Neuron (in vitro differentiated cells): ENCODE measurements around the gene AKR1C1.
"Not testable (repeated sequence)": the region's sequence is repeated elsewhere in the genome, so short reads cannot be mapped to it uniquely, and the experiment has no call there.

Experiments
- H2AFZ ChIP-seq: one replicate; pipeline ENCODE4 v1.6.1; 2013; ENCODE audit warnings: low read depth, mild to moderate bottlenecking, inconsistent platforms, low read length, moderate library complexity
- H3K27me3 ChIP-seq: one replicate; pipeline ENCODE4 v1.6.1; 2013; ENCODE audit warnings: low read length; ENCODE audit not compliant: insufficient read depth
- H3K36me3 ChIP-seq: one replicate; pipeline ENCODE4 v1.6.1; 2013; ENCODE audit warnings: low read length; ENCODE audit not compliant: insufficient read depth
- H3K4me1 ChIP-seq: one replicate; pipeline ENCODE4 v1.6.1; 2013; ENCODE audit warnings: low read length; ENCODE audit not compliant: insufficient read depth
- H3K4me3 ChIP-seq: 2 replicates; pipeline ENCODE4 v1.5.1; 2013; ENCODE audit warnings: mild to moderate bottlenecking, low read length, moderate library complexity
- H3K9me3 ChIP-seq: one replicate; pipeline ENCODE4 v1.6.1; 2013; ENCODE audit warnings: low read length

AKR1C1 gene

GRCh38 chr10:4941540-4942330 is 21.5 kb upstream of the AKR1C1 start:
- Histone ChIP-seq H3K36me3 (no peaks in the 10 kb centered on the region), H3K4me1 (no peaks in the 10 kb centered on the region), H3K9me3 (no peaks in the 10 kb centered on the region), H3K27me3 (no peaks in the 10 kb centered on the region), H2AFZ (no peak overlapping the region), H3K4me3 (no peak overlapping the region)

- not testable (repeated sequence) for H3K4me3 ChIP-seq, H3K36me3 ChIP-seq, H3K27me3 ChIP-seq, H2AFZ ChIP-seq, H3K4me1 ChIP-seq, H3K9me3 ChIP-seq
Measured at GRCh38 chr10:4942931-4943330, 20.3 kb upstream of the AKR1C1 start.

GRCh38 chr10:4943416-4943815 is 19.8 kb upstream of the AKR1C1 start:
- H3K4me1 ChIP-seq, H3K36me3 ChIP-seq, H3K9me3 ChIP-seq, H3K27me3 ChIP-seq, H2AFZ ChIP-seq, H3K4me3 ChIP-seq: not testable (repeated sequence)

GRCh38 chr10:4943821-4944220 is 19.4 kb upstream of the AKR1C1 start:
- Histone ChIP-seq H3K36me3 (no peaks in the 10 kb centered on the region), H3K9me3 (no peaks in the 10 kb centered on the region), H3K4me1 (no peaks in the 10 kb centered on the region), H2AFZ (no peak overlapping the region), H3K27me3 (no peaks in the 10 kb centered on the region), H3K4me3 (no peak overlapping the region)

DNA sequence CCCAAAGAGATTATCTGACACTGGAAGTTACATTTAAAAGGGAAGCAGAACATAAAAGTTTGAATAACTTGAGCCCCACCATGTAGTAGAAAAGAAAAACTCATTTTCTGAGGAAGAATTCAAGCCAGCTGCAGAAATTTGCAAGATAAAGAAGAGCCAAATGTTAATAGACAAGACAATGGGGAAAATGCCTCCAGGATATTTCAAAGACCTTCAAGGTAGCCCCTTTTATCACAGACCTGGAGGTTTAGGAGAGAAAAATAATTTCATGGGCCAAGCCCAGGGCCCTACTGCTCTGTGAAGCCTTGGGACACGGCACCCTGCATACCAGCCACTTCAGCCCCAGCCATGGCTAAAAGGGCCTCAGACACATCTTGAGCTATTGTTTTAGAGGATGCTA is 18.4 kb upstream of the AKR1C1 start:
- H3K36me3 ChIP-seq: no peaks in the 10 kb centered on the region
- H3K27me3 ChIP-seq: no peaks in the 10 kb centered on the region
- no peaks in the 10 kb centered on the region for H3K4me1 ChIP-seq
- no peak overlapping the region for H3K4me3 ChIP-seq
- no peak overlapping the region for H2AFZ ChIP-seq
- no peaks in the 10 kb centered on the region for H3K9me3 ChIP-seq

- H3K4me1 ChIP-seq: no peaks in the 10 kb centered on the region
- no peaks in the 10 kb centered on the region for H3K27me3 ChIP-seq
- no peak overlapping the region for H2AFZ ChIP-seq
- no peak overlapping the region for H3K4me3 ChIP-seq
- H3K36me3 ChIP-seq: no peaks in the 10 kb centered on the region
- H3K9me3 ChIP-seq: no peaks in the 10 kb centered on the region
Measured at GRCh38 chr10:4945766-4946717, 17.2 kb upstream of the AKR1C1 start.

DNA sequence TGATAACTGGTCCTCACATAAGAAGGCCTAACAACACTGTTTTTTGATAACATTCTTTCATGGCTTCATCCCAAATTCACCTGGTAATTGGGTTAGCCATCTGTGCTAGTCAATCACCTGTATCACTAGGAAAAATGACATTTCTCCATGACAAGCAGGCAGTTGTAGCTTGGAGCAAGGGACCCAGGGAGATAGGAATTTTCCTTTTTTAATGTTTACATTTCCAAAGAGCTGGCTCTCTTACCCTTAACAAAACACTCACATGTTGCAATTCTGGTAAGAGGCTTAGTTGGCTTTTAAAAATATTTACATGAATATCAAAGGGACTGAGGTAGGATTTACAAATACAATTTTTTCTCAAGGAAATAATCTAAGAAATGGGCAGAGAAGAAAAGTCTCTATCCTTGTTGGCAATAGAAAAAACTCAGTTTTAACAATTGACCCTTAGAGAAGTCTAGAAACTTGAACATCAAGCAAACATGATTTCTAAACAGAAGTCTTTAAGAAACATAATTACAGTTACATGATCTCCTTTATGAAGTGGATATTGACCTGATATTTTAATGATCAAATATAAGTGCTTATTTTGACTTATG is 16.1 kb upstream of the AKR1C1 start:
- H3K4me3 ChIP-seq: no peak overlapping the region

DNA sequence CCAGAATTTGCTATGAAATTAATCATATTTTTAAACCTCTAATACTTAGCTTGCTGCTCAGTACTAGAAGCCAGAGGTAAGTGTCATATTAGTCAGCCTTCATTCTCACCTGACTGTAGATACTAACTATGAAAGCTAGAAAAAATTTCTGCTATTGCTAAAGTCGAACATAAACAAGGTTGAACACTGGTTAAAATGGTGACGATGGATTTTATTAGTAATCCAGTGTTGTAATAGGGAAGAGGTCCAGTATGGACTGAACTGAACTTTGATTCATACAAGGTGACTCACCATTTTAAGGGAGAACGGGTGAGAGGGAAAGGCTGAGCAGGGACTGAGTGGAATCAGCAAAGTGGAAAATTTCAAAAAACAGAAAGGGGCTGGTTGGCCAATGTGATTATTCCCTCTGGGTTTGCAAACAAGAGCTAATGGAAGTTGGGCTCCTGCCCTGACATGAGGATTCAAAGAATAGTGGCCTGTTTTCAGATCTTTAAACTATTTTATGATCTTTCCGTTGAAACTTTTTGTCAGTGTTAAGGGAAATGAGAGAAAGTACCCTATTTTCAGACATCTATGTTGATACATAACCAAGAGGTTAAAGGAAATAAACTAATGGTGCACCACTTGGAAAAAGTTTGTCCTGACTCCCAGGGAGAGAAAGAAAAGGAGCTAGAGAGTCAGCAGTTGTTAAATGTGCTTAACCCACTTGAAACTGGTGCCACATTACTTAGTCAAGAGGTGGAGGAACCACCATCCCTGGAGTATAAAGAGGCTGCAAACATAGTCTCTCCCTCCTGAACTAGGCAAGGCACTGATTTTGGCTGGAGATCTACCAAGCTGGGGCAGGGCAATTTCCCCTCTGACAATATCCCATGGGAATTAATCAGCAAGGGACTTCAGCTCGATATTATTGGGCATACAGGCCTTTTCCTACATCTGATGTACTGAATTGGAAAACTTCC is 15.3 kb upstream of the AKR1C1 start:
- no peaks in the 10 kb centered on the region for H3K4me1 ChIP-seq
- H3K27me3 ChIP-seq: no peaks in the 10 kb centered on the region
- H3K9me3 ChIP-seq: no peaks in the 10 kb centered on the region
- H2AFZ ChIP-seq: no peak overlapping the region
- H3K4me3 ChIP-seq: no peak overlapping the region
- H3K36me3 ChIP-seq: no peaks in the 10 kb centered on the region

More for the DNA sequence above, 16.1 kb upstream of the AKR1C1 start:
- no peak overlapping the region for H2AFZ ChIP-seq
- no peaks in the 10 kb centered on the region for H3K4me1 ChIP-seq
- H3K27me3 ChIP-seq: no peaks in the 10 kb centered on the region
- H3K9me3 ChIP-seq: no peaks in the 10 kb centered on the region
- no peaks in the 10 kb centered on the region for H3K36me3 ChIP-seq

DNA sequence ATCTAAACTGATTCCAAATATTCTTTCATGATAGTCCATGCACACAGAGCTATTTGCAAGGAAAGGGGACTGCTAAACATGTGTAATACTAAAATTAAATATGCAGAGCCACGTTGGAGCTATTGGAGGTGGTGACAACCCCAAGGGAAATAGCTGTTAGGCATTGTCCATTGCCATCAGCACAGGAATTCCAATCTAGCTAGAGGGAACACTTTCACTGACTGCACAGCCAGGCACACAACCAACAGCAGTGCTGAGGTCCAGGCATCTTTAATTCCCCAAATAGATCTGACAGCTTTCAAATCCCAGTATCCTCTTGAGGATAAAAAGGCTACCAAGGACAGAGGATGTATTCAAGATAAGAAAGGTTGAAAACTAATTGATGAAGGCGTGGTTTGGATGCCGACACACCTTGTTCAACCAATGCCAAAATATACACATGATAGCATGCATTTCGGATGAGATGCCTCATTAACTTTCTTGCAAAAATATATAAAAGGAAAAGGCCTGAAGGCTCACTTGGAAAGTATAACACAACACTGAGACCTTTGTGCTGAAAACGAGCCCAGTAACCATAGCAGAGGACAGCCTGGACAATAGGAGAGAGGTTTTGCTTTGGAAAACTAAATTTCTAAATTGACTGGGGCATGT is 11.6 kb upstream of the AKR1C1 start:
- H2AFZ ChIP-seq, H3K27me3 ChIP-seq, H3K4me1 ChIP-seq, H3K9me3 ChIP-seq, H3K4me3 ChIP-seq, H3K36me3 ChIP-seq: not testable (repeated sequence)

DNA sequence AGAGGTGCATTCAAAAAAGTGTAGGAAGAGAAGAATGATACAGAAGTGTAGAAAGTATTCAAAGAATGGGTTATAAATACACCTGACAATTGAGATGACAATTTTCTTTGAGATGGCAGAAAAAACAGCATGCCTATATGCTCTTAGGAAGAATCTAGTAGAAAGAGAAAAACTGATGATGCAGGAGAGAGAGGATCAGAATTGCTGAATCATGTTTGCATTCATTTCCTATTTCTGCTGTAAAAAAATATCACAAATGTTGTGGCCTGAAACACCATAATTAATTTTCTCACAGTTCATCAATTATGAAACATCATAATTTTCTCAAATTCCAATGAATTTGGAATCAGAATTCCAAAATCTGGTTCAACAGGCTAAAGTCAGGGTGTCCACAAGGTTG is 9.8 kb upstream of the AKR1C1 start:
- Histone ChIP-seq H3K36me3 (no peaks in the 10 kb centered on the region), H3K4me1 (no peaks in the 10 kb centered on the region), H3K27me3 (no peaks in the 10 kb centered on the region)

DNA sequence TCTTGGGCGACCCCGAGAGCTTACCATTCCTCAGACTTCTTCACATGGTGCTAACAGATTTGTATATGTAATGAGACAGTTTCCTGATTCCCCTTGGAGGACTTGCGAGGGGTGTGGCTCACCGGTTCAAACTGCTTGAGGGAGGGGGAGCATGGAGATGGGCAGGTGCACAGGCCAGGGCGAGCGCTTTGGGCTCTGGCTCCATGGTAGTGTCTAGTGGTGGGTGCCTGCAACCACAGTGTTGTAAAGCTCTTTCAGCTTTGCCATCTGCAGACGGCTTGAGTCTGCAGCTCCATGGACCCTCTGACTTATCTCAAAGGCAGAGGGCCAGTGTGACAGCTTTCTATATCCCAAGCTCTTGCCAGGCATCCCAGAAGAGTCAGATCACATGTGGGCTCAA is 7.1 kb upstream of the AKR1C1 start:
- H3K4me1 ChIP-seq, H3K36me3 ChIP-seq, H3K27me3 ChIP-seq, H3K9me3 ChIP-seq, H2AFZ ChIP-seq, H3K4me3 ChIP-seq: not testable (repeated sequence)

More for the DNA sequence above, 9.8 kb upstream of the AKR1C1 start:
- H2AFZ ChIP-seq: no peak overlapping the region
- no peak overlapping the region for H3K4me3 ChIP-seq
- no peaks in the 10 kb centered on the region for H3K9me3 ChIP-seq

GRCh38 chr10:4956955-4957645 is 6.1 kb upstream of the AKR1C1 start:
- H3K36me3 ChIP-seq, H3K27me3 ChIP-seq, H3K4me1 ChIP-seq, H3K9me3 ChIP-seq, H2AFZ ChIP-seq, H3K4me3 ChIP-seq: not testable (repeated sequence)
